Measurements from ENCODE around the gene BAAT. TPM values are rescaled to one million over a fixed set of nuclear protein-coding genes. Genes with fewer than 3 reads are reported as not detected.
"Not testable (repeated sequence)": the region's sequence is repeated elsewhere in the genome, so short reads cannot be mapped to it uniquely, and the experiment has no call there.

The BAAT gene
- total RNA-seq (under 1 TPM; 0.22 to 0.40 TPM), polyA plus RNA-seq (ENCODE audit: insufficient read length in 2 of 2) (under 1 TPM; 0.33 to 0.48 TPM)
- long read RNA-seq, donor 1: 0 reads
- long read RNA-seq, donor 2: 0 reads
- long read RNA-seq, donor 3: 0 reads
- long read RNA-seq, donor 4: 0 reads

- not testable (repeated sequence) for DNase-seq (ENCODE audit: low read depth in 4 of 6, low spot score in 6 of 6); H3K36me3 ChIP-seq (ENCODE audit: control insufficient read depth, insufficient read depth, low read length); H3K27ac ChIP-seq (ENCODE audit: low read depth, low read length); H3K27me3 ChIP-seq (ENCODE audit: control insufficient read depth, insufficient read depth, low read length); H3K9me3 ChIP-seq (ENCODE audit: control insufficient read depth, insufficient read depth, low read length); H3K4me1 ChIP-seq (ENCODE audit: control insufficient read depth, insufficient read depth, low read length); H3K4me3 ChIP-seq (ENCODE audit: low read depth, low read length)
- 61% methylated on average over 4 of the region's 11 CpGs for WGBS (ENCODE audit: insufficient coverage)
Observed at GRCh38 chr9:101384873-101385536, at the start of gene BAAT. Gene BAAT (minus strand): TSS chr9:101385006. CDS start chr9:101371404, 13,602 bp downstream.

DNA sequence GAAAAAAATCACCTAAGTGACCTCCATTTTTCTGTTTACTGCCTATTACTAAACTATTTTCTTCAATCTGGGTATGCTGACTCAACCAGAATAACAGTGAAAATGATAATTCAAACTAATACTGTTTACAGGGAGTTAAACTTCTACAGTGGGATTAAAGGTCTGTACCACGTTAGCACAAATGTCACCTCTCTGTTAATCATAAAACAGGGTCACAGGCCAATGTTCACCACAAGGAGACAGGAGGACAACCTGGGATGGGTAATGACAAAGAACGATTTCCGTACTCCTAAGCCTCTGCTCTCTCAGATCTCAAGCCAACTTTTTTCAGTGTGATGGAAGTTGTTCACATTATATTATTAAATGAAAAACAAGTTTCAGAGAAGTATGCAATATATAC, 48.4 kb upstream of the BAAT start:
- Histone ChIP-seq H3K36me3 (ENCODE audit: control insufficient read depth, insufficient read depth, low read length) (no peaks in the 10 kb centered on the region), H3K27me3 (ENCODE audit: control insufficient read depth, insufficient read depth, low read length) (no peaks in the 10 kb centered on the region), H3K27ac (ENCODE audit: low read depth, low read length) (no peak overlapping the region), H3K4me1 (ENCODE audit: control insufficient read depth, insufficient read depth, low read length) (no peaks in the 10 kb centered on the region), H3K9me3 (ENCODE audit: control insufficient read depth, insufficient read depth, low read length) (no peaks in the 10 kb centered on the region), H3K4me3 (ENCODE audit: low read depth, low read length) (no peak overlapping the region)
- no CpG with 5 or more reads among the region's 3 CpGs for WGBS (ENCODE audit: insufficient coverage)
- DNase-seq (ENCODE audit: low read depth in 4 of 6, low spot score in 6 of 6): no peak

DNA sequence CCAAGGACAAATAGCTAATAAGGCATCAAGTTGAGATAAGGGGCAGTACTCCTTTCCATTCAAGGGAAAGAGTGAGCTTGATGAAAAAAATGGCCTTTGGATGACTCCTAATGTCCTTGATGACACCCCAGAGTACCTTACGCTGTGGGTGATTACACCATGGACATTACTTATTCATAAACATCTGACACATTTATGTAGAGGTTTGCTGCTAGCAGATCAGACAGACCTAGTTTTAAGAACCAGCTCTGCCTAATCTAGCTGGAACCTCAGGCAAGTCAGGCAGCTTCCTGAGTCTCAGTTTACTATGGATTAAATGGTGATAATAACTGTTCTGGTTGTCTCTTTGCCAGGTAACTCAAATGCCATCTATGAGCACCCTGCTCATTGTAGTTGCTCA, 47.9 kb upstream of the BAAT start:
- DNase-seq (ENCODE audit: low read depth in 4 of 6, low spot score in 6 of 6): peak in 1 of 6 donors; percentile 19
- no peaks in the 10 kb centered on the region for H3K36me3 ChIP-seq (ENCODE audit: control insufficient read depth, insufficient read depth, low read length)
- no peaks in the 10 kb centered on the region for H3K9me3 ChIP-seq (ENCODE audit: control insufficient read depth, insufficient read depth, low read length)
- no peaks in the 10 kb centered on the region for H3K27me3 ChIP-seq (ENCODE audit: control insufficient read depth, insufficient read depth, low read length)
- no peak overlapping the region for H3K4me3 ChIP-seq (ENCODE audit: low read depth, low read length)
- WGBS (ENCODE audit: insufficient coverage): no CpG with 5 or more reads among the region's 1 CpG
- no peak overlapping the region for H3K27ac ChIP-seq (ENCODE audit: low read depth, low read length)
- no peaks in the 10 kb centered on the region for H3K4me1 ChIP-seq (ENCODE audit: control insufficient read depth, insufficient read depth, low read length)

DNA sequence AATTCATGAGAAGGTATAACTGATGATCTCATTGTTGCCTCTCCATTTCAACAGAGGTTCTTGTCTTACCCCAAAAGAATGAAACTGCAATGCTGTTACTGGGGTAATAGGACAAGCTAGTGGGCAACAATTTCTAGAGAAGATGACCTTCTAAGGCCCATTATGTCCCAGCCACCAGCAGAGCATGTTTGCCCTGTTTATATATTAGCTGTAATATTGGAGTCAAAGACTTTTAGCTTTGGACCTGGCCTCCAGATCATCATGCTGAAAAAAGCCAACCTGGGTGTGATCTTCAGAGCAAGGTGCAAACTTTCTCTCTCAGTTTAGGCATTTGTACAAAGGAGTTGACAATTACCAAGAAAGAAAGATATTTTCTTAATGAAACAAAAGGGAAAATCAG, 47.4 kb upstream of the BAAT start:
- H3K4me1 ChIP-seq (ENCODE audit: control insufficient read depth, insufficient read depth, low read length): no peaks in the 10 kb centered on the region
- no peak for DNase-seq (ENCODE audit: low read depth in 4 of 6, low spot score in 6 of 6)
- H3K36me3 ChIP-seq (ENCODE audit: control insufficient read depth, insufficient read depth, low read length): no peaks in the 10 kb centered on the region
- H3K4me3 ChIP-seq (ENCODE audit: low read depth, low read length): no peak overlapping the region
- H3K27ac ChIP-seq (ENCODE audit: low read depth, low read length): no peak overlapping the region
- H3K9me3 ChIP-seq (ENCODE audit: control insufficient read depth, insufficient read depth, low read length): no peaks in the 10 kb centered on the region
- H3K27me3 ChIP-seq (ENCODE audit: control insufficient read depth, insufficient read depth, low read length): no peaks in the 10 kb centered on the region

GRCh38 chr9:101429736-101430135, 44.9 kb upstream of the BAAT start:
- H3K9me3 ChIP-seq (ENCODE audit: control insufficient read depth, insufficient read depth, low read length): no peaks in the 10 kb centered on the region
- H3K4me3 ChIP-seq (ENCODE audit: low read depth, low read length): no peak overlapping the region
- 92% methylated on average over 3 of the region's 7 CpGs for WGBS (ENCODE audit: insufficient coverage)
- no peaks in the 10 kb centered on the region for H3K4me1 ChIP-seq (ENCODE audit: control insufficient read depth, insufficient read depth, low read length)
- DNase-seq (ENCODE audit: low read depth in 4 of 6, low spot score in 6 of 6): no peak
- no peak overlapping the region for H3K27ac ChIP-seq (ENCODE audit: low read depth, low read length)
- no peaks in the 10 kb centered on the region for H3K36me3 ChIP-seq (ENCODE audit: control insufficient read depth, insufficient read depth, low read length)
- H3K27me3 ChIP-seq (ENCODE audit: control insufficient read depth, insufficient read depth, low read length): no peaks in the 10 kb centered on the region

- H3K4me1 ChIP-seq (ENCODE audit: control insufficient read depth, insufficient read depth, low read length): no peaks in the 10 kb centered on the region
- H3K27me3 ChIP-seq (ENCODE audit: control insufficient read depth, insufficient read depth, low read length): no peaks in the 10 kb centered on the region
- no peak overlapping the region for H3K27ac ChIP-seq (ENCODE audit: low read depth, low read length)
- WGBS (ENCODE audit: insufficient coverage): 74% methylated on average over 2 of the region's 3 CpGs
- H3K4me3 ChIP-seq (ENCODE audit: low read depth, low read length): no peak overlapping the region
- no peak for DNase-seq (ENCODE audit: low read depth in 4 of 6, low spot score in 6 of 6)
- H3K9me3 ChIP-seq (ENCODE audit: control insufficient read depth, insufficient read depth, low read length): no peaks in the 10 kb centered on the region
- H3K36me3 ChIP-seq (ENCODE audit: control insufficient read depth, insufficient read depth, low read length): no peaks in the 10 kb centered on the region
Observed at GRCh38 chr9:101428909-101429308, 44.1 kb upstream of the BAAT start.

- H3K36me3 ChIP-seq (ENCODE audit: control insufficient read depth, insufficient read depth, low read length): no peaks in the 10 kb centered on the region
- no peak for DNase-seq (ENCODE audit: low read depth in 4 of 6, low spot score in 6 of 6)
- H3K4me1 ChIP-seq (ENCODE audit: control insufficient read depth, insufficient read depth, low read length): no peaks in the 10 kb centered on the region
- H3K27ac ChIP-seq (ENCODE audit: low read depth, low read length): no peak overlapping the region
- no CpG with 5 or more reads among the region's 3 CpGs for WGBS (ENCODE audit: insufficient coverage)
- H3K9me3 ChIP-seq (ENCODE audit: control insufficient read depth, insufficient read depth, low read length): no peaks in the 10 kb centered on the region
- no peak overlapping the region for H3K4me3 ChIP-seq (ENCODE audit: low read depth, low read length)
- H3K27me3 ChIP-seq (ENCODE audit: control insufficient read depth, insufficient read depth, low read length): no peaks in the 10 kb centered on the region
Observed at GRCh38 chr9:101427957-101428655, 43.3 kb upstream of the BAAT start.

DNA sequence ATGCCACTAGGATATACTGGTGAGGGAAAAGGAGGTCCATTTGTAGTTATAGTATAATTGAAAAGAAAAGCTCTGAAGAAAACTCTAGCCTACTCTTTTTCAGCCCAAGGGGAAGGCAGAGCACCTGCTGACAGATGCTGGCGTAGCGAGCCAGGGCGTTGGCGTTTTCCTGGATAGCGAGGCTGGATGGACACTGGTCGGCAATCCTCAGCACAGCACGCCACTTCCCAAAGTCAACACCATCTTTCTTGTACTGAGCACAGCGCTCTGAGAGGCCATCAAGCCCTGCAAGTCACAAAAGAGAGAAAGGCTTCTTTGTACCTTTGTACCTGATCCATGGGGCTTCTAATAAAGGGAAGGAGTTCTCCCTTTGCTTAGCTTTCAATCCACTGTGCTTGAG, 42.6 kb upstream of the BAAT start:
- WGBS (ENCODE audit: insufficient coverage): 97% methylated on average over 7 of the region's 8 CpGs
- H3K4me1 ChIP-seq (ENCODE audit: control insufficient read depth, insufficient read depth, low read length): no peaks in the 10 kb centered on the region
- no peaks in the 10 kb centered on the region for H3K27me3 ChIP-seq (ENCODE audit: control insufficient read depth, insufficient read depth, low read length)
- no peak for DNase-seq (ENCODE audit: low read depth in 4 of 6, low spot score in 6 of 6)
- H3K9me3 ChIP-seq (ENCODE audit: control insufficient read depth, insufficient read depth, low read length): no peaks in the 10 kb centered on the region
- H3K27ac ChIP-seq (ENCODE audit: low read depth, low read length): no peak overlapping the region
- H3K36me3 ChIP-seq (ENCODE audit: control insufficient read depth, insufficient read depth, low read length): no peaks in the 10 kb centered on the region
- no peak overlapping the region for H3K4me3 ChIP-seq (ENCODE audit: low read depth, low read length)

DNA sequence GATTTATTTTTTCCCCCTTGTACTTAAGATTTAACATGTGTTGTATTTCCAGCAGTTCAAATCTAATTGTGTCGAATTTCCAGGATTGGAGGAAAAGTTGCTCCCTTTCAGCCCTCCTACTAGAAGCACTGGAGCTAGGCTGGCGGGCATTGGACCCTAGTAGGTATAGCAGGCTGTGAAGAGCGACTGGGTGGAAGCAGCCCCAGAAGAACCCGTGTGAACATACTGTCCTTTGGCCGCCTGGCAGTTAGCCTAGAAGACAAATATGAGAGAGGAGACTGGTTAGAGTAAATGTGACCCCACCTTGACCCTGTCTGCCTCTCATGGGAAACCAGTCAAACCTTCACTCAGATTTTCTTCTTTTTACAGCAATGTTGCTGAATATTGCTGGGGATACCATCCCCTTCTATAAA, 36.9 kb upstream of the BAAT start:
- no peak for DNase-seq (ENCODE audit: low read depth in 4 of 6, low spot score in 6 of 6)
- H3K27me3 ChIP-seq (ENCODE audit: control insufficient read depth, insufficient read depth, low read length): no peaks in the 10 kb centered on the region
- no peaks in the 10 kb centered on the region for H3K9me3 ChIP-seq (ENCODE audit: control insufficient read depth, insufficient read depth, low read length)
- H3K27ac ChIP-seq (ENCODE audit: low read depth, low read length): no peak overlapping the region
- WGBS (ENCODE audit: insufficient coverage): 76% methylated on average over 3 of the region's 5 CpGs
- no peaks in the 10 kb centered on the region for H3K4me1 ChIP-seq (ENCODE audit: control insufficient read depth, insufficient read depth, low read length)
- no peak overlapping the region for H3K4me3 ChIP-seq (ENCODE audit: low read depth, low read length)
- H3K36me3 ChIP-seq (ENCODE audit: control insufficient read depth, insufficient read depth, low read length): no peaks in the 10 kb centered on the region

GRCh38 chr9:101419863-101420262, 35.1 kb upstream of the BAAT start:
- Histone ChIP-seq H3K4me3 (ENCODE audit: low read depth, low read length) (no peak overlapping the region), H3K4me1 (ENCODE audit: control insufficient read depth, insufficient read depth, low read length) (no peaks in the 10 kb centered on the region), H3K36me3 (ENCODE audit: control insufficient read depth, insufficient read depth, low read length) (no peaks in the 10 kb centered on the region), H3K9me3 (ENCODE audit: control insufficient read depth, insufficient read depth, low read length) (peaks cover 2% of the 10 kb centered on the region), H3K27me3 (ENCODE audit: control insufficient read depth, insufficient read depth, low read length) (no peaks in the 10 kb centered on the region), H3K27ac (ENCODE audit: low read depth, low read length) (no peak overlapping the region)
- no peak for DNase-seq (ENCODE audit: low read depth in 4 of 6, low spot score in 6 of 6)
- 100% methylated on average over 1 of the region's 2 CpGs for WGBS (ENCODE audit: insufficient coverage)

All from spinal cord (tissue), 10 donors.